ENCODE results near the gene EPHA1.

DNA sequence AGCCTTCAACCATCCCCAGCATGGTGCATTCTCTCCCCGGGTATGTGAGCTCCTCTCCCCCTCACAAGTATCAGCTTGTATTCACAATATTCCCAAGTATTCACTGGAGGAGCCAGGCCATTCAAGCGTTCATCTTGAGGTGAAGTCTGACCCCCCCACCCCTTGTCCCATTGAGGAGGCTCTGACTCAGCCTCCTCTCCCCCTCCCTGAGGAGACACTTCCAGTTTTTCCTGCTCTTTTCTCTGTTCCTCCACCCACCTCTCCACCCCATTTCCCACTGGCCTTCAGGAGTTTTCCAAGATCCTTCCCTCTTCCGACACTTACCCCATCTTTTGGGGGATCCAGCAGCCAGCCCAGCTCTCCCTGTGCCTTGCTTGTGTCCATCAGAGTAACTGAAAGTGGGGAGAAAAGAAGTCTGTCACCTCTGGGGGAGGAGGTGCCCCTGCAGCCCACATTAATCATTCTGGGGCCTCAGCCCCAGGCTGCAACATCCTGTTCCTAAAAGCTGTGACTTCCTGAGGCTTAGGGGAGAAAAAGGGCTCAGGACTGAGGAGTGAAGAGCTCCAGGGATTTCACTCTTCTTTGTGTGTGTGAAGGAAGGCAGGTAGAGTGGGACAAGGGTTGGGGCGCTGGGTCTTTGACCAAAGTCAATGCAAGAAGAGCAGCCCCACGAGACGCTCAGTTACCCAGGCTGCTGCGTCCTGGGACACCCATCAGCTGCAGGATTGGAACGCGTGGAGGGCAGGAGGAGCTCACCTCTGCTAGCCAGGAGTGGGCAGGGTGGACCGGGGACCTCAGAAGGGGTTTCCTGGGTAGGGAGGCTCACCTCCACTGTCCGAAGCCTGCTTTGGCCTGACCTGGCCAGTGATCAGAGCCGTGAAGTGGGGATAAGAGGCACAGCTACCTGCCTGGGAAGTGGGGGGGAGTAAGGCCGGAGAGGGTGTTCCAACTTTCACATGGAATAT is 1.1 kb downstream of the EPHA1 start:
- TF ChIP-seq, protein P1, sequence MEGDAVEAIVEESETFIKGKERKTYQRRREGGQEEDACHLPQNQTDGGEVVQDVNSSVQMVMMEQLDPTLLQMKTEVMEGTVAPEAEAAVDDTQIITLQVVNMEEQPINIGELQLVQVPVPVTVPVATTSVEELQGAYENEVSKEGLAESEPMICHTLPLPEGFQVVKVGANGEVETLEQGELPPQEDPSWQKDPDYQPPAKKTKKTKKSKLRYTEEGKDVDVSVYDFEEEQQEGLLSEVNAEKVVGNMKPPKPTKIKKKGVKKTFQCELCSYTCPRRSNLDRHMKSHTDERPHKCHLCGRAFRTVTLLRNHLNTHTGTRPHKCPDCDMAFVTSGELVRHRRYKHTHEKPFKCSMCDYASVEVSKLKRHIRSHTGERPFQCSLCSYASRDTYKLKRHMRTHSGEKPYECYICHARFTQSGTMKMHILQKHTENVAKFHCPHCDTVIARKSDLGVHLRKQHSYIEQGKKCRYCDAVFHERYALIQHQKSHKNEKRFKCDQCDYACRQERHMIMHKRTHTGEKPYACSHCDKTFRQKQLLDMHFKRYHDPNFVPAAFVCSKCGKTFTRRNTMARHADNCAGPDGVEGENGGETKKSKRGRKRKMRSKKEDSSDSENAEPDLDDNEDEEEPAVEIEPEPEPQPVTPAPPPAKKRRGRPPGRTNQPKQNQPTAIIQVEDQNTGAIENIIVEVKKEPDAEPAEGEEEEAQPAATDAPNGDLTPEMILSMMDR (IDR thresholded peaks at IDR 0.05; ENCODE audit: low read depth, low read length, missing input control): no peak
- TF ChIP-seq YY1 (IDR thresholded peaks at IDR 0.05): no peak
- no peak for TF ChIP-seq JUND (IDR thresholded peaks at IDR 0.05)
- TF ChIP-seq TAF1 (conservative IDR thresholded peaks at IDR 0.05): no peak
- TF ChIP-seq EGR1 (IDR thresholded peaks at IDR 0.05; ENCODE audit: low read depth in 2 of 2): no peak
- TF ChIP-seq, protein P2, sequence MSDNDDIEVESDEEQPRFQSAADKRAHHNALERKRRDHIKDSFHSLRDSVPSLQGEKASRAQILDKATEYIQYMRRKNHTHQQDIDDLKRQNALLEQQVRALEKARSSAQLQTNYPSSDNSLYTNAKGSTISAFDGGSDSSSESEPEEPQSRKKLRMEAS (IDR thresholded peaks at IDR 0.05): no peak
- TF ChIP-seq, protein P3, sequence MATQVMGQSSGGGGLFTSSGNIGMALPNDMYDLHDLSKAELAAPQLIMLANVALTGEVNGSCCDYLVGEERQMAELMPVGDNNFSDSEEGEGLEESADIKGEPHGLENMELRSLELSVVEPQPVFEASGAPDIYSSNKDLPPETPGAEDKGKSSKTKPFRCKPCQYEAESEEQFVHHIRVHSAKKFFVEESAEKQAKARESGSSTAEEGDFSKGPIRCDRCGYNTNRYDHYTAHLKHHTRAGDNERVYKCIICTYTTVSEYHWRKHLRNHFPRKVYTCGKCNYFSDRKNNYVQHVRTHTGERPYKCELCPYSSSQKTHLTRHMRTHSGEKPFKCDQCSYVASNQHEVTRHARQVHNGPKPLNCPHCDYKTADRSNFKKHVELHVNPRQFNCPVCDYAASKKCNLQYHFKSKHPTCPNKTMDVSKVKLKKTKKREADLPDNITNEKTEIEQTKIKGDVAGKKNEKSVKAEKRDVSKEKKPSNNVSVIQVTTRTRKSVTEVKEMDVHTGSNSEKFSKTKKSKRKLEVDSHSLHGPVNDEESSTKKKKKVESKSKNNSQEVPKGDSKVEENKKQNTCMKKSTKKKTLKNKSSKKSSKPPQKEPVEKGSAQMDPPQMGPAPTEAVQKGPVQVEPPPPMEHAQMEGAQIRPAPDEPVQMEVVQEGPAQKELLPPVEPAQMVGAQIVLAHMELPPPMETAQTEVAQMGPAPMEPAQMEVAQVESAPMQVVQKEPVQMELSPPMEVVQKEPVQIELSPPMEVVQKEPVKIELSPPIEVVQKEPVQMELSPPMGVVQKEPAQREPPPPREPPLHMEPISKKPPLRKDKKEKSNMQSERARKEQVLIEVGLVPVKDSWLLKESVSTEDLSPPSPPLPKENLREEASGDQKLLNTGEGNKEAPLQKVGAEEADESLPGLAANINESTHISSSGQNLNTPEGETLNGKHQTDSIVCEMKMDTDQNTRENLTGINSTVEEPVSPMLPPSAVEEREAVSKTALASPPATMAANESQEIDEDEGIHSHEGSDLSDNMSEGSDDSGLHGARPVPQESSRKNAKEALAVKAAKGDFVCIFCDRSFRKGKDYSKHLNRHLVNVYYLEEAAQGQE (IDR thresholded peaks at IDR 0.05): no peak
- TF ChIP-seq SP1 (IDR thresholded peaks at IDR 0.05): no peak
- TF ChIP-seq FOXA1 (IDR thresholded peaks at IDR 0.05): no peak
- TF ChIP-seq, protein P4, sequence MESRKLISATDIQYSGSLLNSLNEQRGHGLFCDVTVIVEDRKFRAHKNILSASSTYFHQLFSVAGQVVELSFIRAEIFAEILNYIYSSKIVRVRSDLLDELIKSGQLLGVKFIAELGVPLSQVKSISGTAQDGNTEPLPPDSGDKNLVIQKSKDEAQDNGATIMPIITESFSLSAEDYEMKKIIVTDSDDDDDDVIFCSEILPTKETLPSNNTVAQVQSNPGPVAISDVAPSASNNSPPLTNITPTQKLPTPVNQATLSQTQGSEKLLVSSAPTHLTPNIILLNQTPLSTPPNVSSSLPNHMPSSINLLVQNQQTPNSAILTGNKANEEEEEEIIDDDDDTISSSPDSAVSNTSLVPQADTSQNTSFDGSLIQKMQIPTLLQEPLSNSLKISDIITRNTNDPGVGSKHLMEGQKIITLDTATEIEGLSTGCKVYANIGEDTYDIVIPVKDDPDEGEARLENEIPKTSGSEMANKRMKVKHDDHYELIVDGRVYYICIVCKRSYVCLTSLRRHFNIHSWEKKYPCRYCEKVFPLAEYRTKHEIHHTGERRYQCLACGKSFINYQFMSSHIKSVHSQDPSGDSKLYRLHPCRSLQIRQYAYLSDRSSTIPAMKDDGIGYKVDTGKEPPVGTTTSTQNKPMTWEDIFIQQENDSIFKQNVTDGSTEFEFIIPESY (IDR thresholded peaks at IDR 0.05): no peak
- TF ChIP-seq, protein P5, sequence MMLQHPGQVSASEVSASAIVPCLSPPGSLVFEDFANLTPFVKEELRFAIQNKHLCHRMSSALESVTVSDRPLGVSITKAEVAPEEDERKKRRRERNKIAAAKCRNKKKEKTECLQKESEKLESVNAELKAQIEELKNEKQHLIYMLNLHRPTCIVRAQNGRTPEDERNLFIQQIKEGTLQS (IDR thresholded peaks at IDR 0.05): no peak
- no peak for TF ChIP-seq RAD21 (IDR thresholded peaks at IDR 0.05)
